Activated T-helper 9 cell treated with anti-CD3 and anti-CD28 coated beads, Interleukin-2, amount 50 U/mL, for 16 hours (primary cell): ENCODE data around the gene FOXJ1.

Source experiments
- DNase-seq: peaks from one replicate; pipeline ENCODE4 v3.0.0-alpha.2; 2020; ENCODE audit warnings: low read depth

FOXJ1 gene

GRCh38 chr17:76091526-76092286 is 49.3 kb downstream of the FOXJ1 start:
- no peak for DNase-seq

- no peak for DNase-seq
These were observed 50.4 kb downstream of the FOXJ1 start for GRCh38 chr17:76090517-76091129.

GRCh38 chr17:76089680-76090516 is 51.1 kb downstream of the FOXJ1 start:
- no peak for DNase-seq

GRCh38 chr17:76088868-76089576 is 52.0 kb downstream of the FOXJ1 start:
- no peak for DNase-seq

- no peak for DNase-seq
These were observed 52.8 kb downstream of the FOXJ1 start for GRCh38 chr17:76088041-76088867.

GRCh38 chr17:76087531-76087930 is 53.5 kb downstream of the FOXJ1 start:
- no peak for DNase-seq

- DNase-seq = no peak
These were observed 54.7 kb downstream of the FOXJ1 start for GRCh38 chr17:76086384-76086783.
